HG02678 (cell line): ENCODE measurements around the gene DNAH14.
"Not testable (repeated sequence)": the region's sequence is repeated elsewhere in the genome, so short reads cannot be mapped to it uniquely, and the experiment has no call there.

ENCODE experiments used
- ATAC-seq: cut with Tn5 transposase; IDR thresholded peaks from one replicate; pipeline ENCODE4 v1.9.1; 2021; ENCODE audit warnings: mild to moderate bottlenecking, moderate library complexity; ENCODE audit not compliant: unreplicated experiment

The DNAH14 gene

DNA sequence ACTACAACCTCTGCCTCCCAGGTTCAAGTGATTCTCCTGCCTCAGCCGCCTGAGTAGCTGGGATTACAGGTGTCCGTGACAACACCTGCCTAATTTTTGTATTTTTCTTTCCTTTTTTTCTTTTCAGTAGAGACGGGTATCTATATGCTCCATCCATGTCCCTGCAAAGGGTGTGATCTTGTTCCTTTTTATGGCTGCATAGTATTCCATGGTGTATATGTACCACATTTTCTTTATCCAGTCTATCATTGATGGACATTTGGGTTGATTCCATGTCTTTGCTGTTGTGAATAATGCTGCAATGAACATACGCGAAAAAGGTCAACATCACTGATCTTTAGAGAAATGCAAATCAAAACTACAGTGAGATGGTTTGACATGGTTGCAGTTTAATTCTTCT is 62.1 kb downstream of the DNAH14 start:
- not testable (repeated sequence) for ATAC-seq

DNA sequence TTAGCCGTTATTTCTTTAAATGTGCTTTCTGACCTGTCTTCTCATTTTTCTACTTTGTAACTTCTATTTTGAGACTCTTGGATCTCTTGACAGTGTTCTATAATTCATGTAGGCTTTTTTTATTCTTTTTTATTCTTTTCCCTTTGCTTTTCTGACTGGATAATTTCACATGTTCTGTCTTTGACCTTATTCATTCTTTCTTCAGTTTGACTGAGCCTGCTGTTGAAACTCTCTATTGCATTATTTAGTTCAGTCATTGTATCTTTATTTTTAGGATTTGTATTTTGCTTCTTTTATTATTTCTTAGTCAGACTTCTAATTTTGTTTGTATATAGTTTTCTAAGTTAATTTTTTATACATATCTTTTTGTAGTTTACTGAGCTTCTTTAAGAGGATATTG is 66.1 kb downstream of the DNAH14 start:
- no peak for ATAC-seq

DNA sequence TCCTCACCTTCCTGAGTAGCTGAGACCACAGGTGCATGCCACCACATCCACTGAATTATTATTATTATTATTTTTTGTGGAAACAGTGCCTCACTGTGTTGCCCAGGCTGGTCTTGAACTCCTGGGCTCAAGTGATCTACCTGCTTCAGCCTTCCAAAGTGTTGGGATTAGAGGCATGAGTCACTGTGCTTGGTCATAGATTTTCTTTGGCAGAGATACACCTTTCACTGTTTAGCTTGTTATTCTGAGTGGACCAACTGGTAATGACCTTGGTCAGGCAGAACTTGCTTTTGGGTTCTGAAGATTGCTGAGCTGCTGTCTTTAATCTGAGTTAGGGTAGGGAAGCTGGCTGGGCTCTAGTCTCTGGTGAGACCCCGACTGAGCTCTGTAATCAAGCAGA is 66.8 kb downstream of the DNAH14 start:
- ATAC-seq, result no peak

DNA sequence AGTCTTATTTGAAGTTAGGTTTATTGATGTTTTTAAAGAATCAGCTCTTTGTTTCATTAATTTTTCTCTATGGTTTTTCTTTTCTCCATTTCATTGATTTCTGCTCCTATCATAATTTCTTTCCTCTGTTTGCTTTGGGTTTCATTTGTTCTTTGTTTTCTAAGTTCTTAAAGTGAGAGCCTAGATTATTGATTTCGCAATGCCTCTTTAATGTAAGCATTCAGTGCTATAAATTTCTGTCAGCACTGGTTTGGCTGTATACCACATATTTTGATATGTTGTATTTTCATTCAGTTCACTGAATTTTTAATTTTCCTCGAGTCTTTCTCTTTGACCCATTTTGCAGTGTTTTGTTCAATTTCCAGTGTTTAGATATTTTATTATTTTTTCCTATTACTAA is 68.7 kb downstream of the DNAH14 start:
- ATAC-seq, result no peak

DNA sequence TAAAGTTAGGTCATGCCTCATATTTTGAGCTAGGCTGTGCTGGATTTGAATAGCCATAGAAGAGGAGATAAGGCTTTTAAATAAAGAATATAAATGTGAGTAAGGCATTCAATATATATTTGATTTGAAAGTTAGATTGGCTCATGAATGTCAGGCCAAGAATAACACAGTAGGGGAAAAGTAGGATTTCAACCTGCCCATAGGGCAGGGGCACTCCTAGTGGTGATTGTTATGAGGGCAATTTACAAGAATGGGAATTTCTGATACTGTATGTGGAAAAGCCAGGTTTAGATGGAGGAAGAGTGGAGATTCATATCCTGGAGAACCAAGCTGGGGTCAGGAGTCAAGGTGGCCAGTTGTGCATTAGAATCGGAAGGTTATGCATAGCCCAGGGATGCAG is 74.9 kb downstream of the DNAH14 start:
- no peak for ATAC-seq

DNA sequence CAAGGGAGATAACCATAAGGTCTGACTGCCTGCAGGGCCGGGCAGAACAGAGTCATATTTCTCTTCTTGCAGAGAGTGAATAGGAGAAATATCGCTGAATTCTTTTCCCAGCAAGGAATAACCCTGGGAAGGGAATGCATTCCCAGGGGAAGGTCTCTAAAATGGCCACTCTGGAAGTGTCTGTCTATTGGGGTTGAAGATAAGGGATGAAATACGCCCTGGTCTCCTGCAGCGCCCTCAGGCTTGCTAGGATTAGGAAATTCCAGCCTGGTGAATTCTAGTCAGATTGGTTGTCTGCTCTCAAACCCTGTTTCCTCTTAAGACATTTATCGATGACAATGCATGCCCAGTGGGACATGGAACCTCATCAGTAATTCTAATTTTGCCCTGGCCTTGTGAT is 76.9 kb downstream of the DNAH14 start:
- not testable (repeated sequence) for ATAC-seq

DNA sequence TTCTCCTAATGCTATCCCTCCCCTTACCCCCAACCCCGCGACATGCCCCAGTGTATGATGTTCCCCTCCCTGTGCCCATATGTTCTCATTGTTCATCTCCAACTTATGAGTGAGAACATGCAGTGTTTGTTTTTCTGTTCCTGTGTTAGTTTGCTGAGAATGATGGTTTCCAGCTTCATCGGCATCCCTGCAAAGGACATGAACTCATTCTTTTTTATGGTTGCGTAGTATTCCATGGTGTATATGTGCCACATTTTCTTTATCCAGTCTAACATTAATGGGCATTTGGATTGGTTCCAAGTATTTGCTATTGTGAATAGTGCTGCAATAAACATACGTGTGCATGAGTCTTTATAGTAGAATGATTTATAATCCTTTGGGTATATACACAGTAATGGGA is 78.6 kb downstream of the DNAH14 start:
- not testable (repeated sequence) for ATAC-seq

DNA sequence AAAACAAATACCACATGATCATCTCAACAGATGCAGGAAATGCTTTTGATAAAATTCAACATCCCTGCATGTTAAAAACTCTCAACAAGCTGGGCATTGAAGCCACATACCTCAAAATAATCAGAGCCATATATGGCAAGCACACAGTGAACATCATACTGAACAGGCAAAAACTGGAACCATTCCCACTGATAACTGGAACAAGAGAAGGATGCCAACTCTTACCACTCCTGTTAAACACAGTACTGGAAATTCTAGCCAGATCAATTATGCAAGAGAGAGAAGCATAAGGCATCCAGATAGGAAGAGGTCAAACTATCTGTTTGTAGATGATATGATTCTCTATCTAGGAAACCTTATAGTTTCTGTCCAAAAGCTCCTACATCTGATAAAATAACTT is 91.6 kb downstream of the DNAH14 start:
- no peak for ATAC-seq

DNA sequence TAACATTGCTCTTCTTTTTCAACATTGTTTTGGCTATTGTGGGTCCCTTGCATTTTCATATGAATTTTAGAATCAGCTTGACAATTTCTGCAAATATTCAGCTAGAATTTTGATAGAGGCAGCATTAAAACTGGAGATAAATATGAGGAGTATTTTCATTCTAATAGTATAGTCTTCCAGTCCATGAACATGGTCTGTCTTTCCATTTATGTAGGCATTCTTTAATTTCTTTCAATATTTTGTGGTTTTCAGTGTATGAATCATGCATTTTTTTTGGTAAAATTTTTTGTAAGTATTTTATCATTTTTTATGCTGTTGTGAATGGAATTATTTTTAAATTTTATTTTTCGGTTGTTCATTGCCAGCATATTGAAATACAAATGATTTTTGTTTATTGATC is 97.2 kb downstream of the DNAH14 start:
- ATAC-seq, result no peak

DNA sequence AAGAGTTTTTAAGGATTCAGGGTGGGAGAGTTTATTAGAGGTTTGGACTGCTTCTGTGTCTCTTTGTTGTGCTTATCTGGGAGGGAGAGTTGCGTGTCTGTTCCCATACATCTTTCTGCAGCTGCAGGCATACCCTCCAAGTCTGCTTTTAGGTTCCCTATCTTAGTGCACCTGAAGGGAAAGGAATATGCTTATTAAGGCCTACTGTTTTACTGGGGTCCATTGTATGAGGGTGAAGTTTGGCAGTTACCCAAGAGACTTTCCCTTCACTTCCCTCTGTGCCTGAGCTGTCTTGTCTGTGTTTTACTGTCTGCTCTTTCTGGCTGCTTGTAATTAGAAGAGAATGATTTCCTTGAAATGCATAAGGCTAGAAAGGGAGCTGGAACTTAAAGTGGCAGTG is 107.0 kb downstream of the DNAH14 start:
- ATAC-seq, result not testable (repeated sequence)

DNA sequence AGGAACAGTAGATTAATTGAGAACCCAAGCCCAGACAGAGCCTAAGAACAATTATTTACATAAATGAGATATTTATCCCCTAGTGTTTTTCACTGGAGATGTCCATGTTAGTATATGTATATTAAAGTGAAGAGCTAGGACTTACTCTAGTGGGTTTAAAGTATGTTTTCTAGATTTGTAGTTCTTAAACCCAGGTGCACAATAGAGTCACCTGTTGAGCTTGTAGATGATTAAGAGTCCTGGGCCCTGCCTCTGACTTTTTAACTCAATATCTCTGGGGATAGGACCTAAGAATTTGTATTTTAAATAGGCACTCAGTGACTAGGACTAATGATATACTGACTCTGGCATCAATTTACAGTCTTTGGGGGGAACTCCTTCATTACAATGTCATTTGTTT is 112.8 kb downstream of the DNAH14 start:
- no peak for ATAC-seq

DNA sequence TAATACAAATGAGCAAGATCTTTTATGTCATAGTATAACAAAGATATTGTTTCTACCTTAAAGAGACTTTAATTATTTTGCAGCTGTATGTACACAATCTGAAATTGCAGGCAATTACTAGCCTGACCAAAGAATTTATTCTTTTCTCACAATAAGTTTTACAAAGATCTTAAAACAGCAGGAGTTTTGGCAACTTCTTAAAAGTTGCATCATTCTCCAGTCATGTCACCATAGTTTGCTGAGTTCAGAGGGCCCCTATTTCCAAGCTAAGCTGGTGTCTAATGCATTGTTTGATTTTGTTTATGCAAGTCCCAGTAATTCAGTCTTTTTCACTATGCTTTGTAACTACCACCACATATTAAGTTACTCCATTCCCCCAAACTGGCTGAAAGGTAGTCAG is 114.8 kb downstream of the DNAH14 start:
- no peak for ATAC-seq

DNA sequence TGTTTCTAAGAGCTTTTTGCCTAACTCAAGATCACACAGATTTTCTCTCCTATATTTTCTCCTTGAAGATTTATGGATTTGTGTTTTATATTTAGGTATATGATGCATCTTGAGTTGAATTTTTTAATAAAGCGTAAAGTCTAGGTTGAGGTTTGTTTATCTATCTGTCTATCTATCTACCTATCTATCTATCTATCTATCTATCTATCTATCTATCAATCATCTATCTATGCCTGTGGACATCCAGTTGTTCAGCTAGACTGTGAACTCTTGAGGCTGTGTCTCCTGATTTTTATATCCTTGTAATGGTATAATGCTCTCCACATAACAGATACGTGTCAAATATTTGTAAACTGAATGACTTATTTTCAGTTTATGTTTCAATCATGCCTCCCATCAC is 120.1 kb downstream of the DNAH14 start:
- ATAC-seq, result no peak

DNA sequence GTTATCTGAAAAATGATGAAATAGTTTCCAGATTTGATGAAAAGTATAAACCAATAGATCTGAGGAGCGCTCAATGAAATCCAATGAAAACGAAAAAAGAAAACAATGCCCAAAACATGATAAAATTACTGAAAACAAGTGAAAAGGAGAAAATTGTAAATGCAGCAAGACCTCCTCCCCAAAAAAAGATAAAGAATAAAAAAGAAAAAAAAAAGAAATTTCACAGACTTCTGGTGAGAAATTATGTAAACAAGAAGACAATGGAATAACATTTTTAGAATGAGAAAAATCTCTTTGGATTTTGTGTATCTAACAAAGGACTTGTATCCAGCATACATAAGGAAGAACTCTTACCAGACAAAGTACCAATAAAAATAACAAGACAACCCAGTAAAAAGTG is 134.2 kb downstream of the DNAH14 start:
- no peak for ATAC-seq

DNA sequence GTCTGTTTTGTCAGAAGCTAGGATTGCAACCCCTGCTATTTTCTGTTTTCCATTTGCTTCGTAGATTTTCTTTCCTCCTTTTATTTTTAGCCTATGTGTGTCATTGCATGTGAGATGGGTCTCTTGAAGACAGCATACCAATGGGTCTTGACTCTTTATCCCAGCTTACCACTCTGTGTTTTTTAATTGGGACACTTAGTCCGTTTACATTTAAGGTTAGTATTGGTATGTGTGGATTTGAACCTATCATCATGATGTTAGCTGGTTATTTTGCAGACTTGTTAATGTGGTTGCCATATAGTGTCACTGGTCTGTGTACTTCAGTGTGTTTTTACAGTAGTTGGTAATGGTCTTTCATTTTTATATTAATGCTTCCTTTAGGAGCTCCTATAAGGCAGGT is 141.5 kb downstream of the DNAH14 start:
- ATAC-seq, result no peak

DNA sequence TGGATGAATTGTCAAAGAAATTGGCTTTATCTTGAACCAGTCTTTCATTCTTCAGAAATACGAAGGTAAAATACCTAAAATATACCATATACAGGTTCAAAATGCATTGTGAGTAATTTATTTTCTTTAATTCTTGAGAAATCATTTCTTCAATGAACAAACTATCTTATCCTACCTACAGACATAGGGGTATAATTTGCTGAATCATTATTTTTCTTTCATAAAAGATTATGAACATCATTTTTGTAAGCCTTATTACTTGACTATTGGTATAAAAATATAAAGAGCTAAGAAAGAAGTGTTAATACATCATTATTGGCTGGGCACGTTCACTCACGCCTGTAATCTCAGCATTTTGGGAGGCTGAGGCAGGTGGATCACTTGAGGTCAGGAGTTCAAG is 167.7 kb downstream of the DNAH14 start:
- ATAC-seq, result no peak

DNA sequence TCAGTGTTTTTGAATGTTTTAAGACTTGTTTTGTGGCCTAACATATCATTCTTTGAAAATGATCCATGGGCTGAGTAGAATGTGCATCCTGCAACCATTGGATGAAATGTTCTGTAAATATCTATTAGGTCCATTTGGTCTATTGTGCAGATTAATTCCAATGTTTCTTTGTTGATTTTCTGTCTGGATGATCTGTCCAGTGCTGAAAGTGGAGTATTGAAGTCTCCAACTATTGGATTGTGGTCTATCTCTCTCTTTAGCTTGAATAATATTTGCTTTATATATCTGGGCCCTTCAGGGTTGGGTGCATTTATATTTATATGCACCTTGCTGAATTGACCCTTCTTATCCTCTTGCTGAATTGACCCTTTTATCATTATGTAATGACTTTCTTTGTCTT is 181.5 kb downstream of the DNAH14 start:
- no peak for ATAC-seq

DNA sequence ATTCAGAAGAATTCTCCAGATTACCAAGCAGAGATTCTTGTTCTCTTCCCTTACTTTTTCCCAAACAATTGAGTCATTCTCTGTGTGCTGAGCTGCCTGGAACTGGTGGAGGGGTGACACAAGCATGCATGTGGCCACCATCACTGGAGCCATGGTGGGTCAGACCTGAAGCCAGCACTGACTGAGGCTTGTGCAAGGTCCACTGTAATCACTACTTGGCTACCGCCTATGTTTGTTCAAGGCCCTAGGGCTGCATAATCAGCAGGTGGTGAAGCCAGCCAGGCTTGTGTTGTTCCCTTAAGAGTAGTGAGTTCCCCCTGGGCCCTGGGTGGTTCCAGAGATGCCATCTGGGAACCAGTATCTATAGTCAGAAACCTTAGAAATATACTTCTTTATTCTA is 183.8 kb downstream of the DNAH14 start:
- no peak for ATAC-seq

DNA sequence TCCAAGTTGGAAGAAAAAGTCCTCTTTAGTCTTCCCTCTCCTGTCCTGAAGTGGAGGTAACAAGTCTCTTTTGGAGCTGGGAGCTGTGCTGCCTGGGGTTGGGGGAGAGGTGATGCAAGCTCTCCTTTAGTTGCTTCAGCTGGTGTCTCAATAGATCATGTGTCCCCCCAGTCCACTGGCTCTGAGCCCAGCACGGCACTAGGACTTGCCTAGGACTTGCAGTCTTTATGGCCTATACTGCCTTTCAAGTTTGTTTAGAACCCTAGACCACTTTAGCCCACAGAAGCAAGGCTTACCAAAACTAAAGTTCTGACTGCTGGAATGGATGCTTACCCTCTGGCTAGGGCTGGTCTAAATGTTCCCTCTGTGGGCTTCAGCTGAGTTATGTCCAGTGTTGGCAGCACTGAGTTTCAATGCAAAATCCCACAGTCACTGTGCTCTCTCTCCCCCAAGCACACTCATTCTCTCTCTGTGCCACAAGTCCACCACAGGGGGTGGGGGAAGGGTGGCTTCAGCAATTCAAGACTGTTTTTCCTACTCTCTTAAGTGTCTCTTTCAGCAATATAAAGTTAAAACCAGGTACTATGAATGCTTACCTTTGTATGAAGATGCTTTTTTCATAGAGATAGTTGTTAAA is 185.0 kb downstream of the DNAH14 start:
- ATAC-seq, result no peak

DNA sequence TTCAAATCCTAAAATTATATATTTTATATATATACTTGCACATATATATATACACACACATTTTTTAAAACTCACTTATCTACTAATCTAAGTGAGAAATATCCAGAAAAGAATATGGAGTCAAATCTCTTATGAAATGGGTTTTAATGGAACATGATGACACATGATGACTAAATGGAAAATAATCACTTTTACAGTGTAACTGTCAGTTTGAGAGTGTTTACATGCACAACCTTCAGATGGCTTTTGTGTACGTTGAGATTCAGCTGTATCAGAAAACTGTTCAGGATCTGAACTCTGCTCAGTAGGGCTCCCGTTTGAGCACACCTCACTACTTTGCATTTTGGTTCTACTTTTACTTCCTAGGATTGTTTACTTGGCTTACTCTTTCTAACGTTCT is 189.8 kb downstream of the DNAH14 start:
- no peak for ATAC-seq

DNA sequence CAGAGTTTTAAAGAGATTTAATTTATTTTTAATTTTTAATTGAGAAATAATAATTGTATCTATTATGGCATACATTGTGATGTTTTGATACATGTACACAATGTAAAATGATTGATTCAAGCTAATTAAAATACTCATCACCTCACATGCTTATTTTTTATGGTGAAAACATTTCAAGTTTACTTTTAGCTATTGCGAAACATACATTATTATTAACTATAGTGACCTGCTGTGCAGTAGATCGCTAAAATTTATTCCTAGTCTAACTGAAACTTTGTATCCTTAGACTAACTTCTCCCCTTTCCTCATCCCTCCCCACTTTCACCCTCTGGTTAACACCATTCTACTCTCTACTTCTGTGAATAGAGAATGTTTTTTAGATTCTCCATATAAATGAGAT is 191.6 kb downstream of the DNAH14 start:
- ATAC-seq, result no peak

DNA sequence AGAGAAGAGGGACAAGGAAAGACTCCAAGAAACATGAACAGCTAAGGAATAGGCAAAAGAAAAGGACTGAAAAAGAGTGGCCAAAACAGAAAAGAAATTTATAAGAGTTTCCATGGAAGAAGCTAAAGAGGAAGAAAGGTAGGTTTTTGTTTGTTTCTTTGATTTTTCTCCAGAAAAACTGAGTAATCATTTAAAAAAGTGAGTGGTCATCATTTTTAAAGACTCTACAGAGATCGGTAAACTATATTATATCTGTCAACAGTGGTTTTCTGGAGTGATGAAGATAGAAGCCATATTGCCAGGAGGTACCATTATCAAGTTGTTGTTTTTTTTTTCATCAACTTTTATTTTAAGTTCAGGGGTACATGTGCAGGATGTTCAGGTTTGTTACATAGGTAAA is 202.4 kb downstream of the DNAH14 start:
- ATAC-seq, result no peak

DNA sequence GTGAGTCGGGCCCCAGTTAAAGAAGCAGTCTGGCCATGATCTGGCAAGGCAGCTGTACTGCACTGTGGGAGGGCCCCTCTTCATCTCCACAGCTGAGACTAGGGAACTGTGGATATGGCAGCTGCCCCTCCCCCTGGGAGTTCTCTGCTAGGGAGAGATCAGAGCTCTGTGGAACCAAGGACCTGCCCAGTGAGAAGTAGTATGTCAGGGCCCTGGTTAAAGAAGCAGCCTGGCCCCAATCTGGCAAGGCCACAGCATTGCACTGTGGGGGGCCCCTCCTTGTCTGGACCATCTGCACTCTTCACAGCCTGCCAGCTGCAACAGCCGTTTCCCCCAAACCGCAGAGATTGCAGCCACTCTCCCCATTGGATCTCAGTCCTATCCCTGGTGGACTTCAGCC is 208.5 kb downstream of the DNAH14 start:
- no peak for ATAC-seq

DNA sequence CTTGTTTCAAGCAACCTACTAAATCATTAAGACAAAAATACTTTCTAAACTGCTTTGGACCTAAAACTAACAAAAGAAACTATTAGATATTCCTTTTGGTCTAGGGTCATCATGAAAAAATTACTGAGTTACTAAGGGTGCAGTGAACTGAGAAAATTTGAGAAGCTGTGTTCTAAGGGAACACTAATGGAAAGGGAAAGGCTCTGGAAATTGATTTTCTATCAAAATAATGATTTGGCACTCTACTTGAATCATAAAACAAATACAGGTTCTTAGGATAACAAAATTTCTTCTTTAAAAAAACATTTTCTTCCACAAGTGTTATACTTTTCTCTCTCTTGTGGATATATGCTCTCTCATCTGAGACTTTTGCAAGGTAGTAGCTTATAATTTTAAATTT is 213.5 kb downstream of the DNAH14 start:
- no peak for ATAC-seq
